Measurements from ENCODE around the gene LRRC52.

Gene LRRC52

GRCh38 chr1:165537356-165538109, 6.3 kb upstream of the LRRC52 start:
- DNase-seq = no peak

GRCh38 chr1:165539306-165539705, 4.5 kb upstream of the LRRC52 start:
- DNase-seq = peak; percentile 39

GRCh38 chr1:165539908-165540307, 3.9 kb upstream of the LRRC52 start:
- no peak for DNase-seq

GRCh38 chr1:165542015-165542631, 1.7 kb upstream of the LRRC52 start:
- DNase-seq = no peak

- no peak for DNase-seq
These were observed 1.2 kb upstream of the LRRC52 start for GRCh38 chr1:165542647-165543046.

GRCh38 chr1:165544996-165545395, 1.2 kb downstream of the LRRC52 start:
- no peak for DNase-seq

- DNase-seq = no peak
These were observed 2.2 kb downstream of the LRRC52 start for GRCh38 chr1:165545974-165546373.

GRCh38 chr1:165549973-165550372, 6.2 kb downstream of the LRRC52 start:
- no peak for DNase-seq

- DNase-seq = no peak
These were observed 7.7 kb downstream of the LRRC52 start for GRCh38 chr1:165551469-165551868.

- DNase-seq = peak; percentile 35
These were observed 17.3 kb downstream of the LRRC52 start for GRCh38 chr1:165560883-165561656.

- no peak for DNase-seq
These were observed 18.8 kb downstream of the LRRC52 start for GRCh38 chr1:165562571-165562970.

- no peak for DNase-seq
These were observed 19.8 kb downstream of the LRRC52 start for GRCh38 chr1:165563551-165563950.

- no peak for DNase-seq
These were observed 20.8 kb downstream of the LRRC52 start for GRCh38 chr1:165564561-165564960.

GRCh38 chr1:165565751-165566490, 22.1 kb downstream of the LRRC52 start:
- no peak for DNase-seq

GRCh38 chr1:165570078-165570477, 26.3 kb downstream of the LRRC52 start:
- DNase-seq = no peak

GRCh38 chr1:165573787-165574186, 30.0 kb downstream of the LRRC52 start:
- no peak for DNase-seq

GRCh38 chr1:165574295-165574694, 30.5 kb downstream of the LRRC52 start:
- DNase-seq = no peak

- DNase-seq = no peak
These were observed 31.8 kb downstream of the LRRC52 start for GRCh38 chr1:165575468-165576099.

- no peak for DNase-seq
These were observed 32.7 kb downstream of the LRRC52 start for GRCh38 chr1:165576536-165576935.

GRCh38 chr1:165577707-165578106, 33.9 kb downstream of the LRRC52 start:
- DNase-seq = no peak

- no peak for DNase-seq
These were observed 37.4 kb downstream of the LRRC52 start for GRCh38 chr1:165580931-165581871.
